Gastrocnemius medialis (tissue), 4 donors: Measurements from ENCODE around the gene CEP55. TPM values are rescaled to one million over a fixed set of nuclear protein-coding genes. Genes with fewer than 3 reads are reported as not detected.

Experiments
- ATAC-seq, 2 donors: fragments of 150-250 bp; one replicate each; pipeline ENCODE4 v1.9.1; 2016
- DNase-seq, 2 donors: peaks; one replicate each; pipeline ENCODE4 v3.0.0-alpha.2; 2019
- H3K27ac ChIP-seq, 4 donors: fragments of 200-600 bp; sonication (generic); 1 replicate in 1 of 4; 2 replicates in 3 of 4; pipeline ENCODE4 v1.5.1; 2016 to 2018; ENCODE audit warnings: mild to moderate bottlenecking in 2 of 4, moderate library complexity in 1 of 4
- H3K27me3 ChIP-seq, 3 donors: fragments of 200-600 bp; sonication (generic) in 2 of 3; 1 replicate in 1 of 3; 2 replicates in 2 of 3; pipeline versions ENCODE4 v1.5.1 to v1.6.0; 2016 to 2019; ENCODE audit warnings: mild to moderate bottlenecking in 1 of 3, moderate library complexity in 1 of 3
- H3K36me3 ChIP-seq, 2 donors: fragments of 200-600 bp; sonication (generic) in 1 of 2; one replicate each; pipeline ENCODE4 v1.5.1; 2017 to 2018
- H3K4me1 ChIP-seq, 2 donors: fragments of 200-600 bp; sonication (generic) in 1 of 2; one replicate each; pipeline ENCODE4 v1.5.1; 2016 to 2017; ENCODE audit warnings: mild to moderate bottlenecking in 2 of 2
- H3K4me3 ChIP-seq, 4 donors: fragments of 200-600 bp; sonication (generic) in 3 of 4; 1 replicate in 1 of 4; 2 replicates in 3 of 4; pipeline ENCODE4 v1.5.1; 2016 to 2019; ENCODE audit warnings: mild to moderate bottlenecking in 2 of 4
- H3K9me3 ChIP-seq, 3 donors: fragments of 200-600 bp; sonication (generic) in 2 of 3; 1 replicate in 1 of 3; 2 replicates in 2 of 3; pipeline ENCODE4 v1.5.1; 2016 to 2019
- CTCF ChIP-seq, 5 experiments: fragments of 450-650 bp in 3 of 5; fragments of 200-600 bp in 2 of 5; sonication (generic) in 2 of 5; IDR thresholded peaks in 4 of 5; conservative IDR thresholded peaks in 1 of 5; 1 replicate in 4 of 5; 2 replicates in 1 of 5; pipeline ENCODE4 v1.5.1; 2016 to 2019; ENCODE audit warnings: antibody characterized with exemption in 5 of 5, mild to moderate bottlenecking in 3 of 5, moderate library complexity in 3 of 5
- POLR2A ChIP-seq, 2 donors: fragments of 450-650 bp; IDR thresholded peaks; one replicate each; pipeline ENCODE4 v1.6.1; 2017; ENCODE audit warnings: antibody characterized with exemption in 2 of 2, mild to moderate bottlenecking in 2 of 2, moderate library complexity in 2 of 2
- in situ Hi-C, 4 donors: fragments of 200-750 bp; cut with MboI; loops; one replicate each; pipeline versions ENCODE4 v1.15.0 to v1.8.0; 2017; ENCODE audit warnings: low sequenced_read_pairs in 4 of 4
- intact Hi-C: fragments of 100-400 bp; cut with DNase I; formaldehyde crosslinking; loops from one replicate; pipeline ENCODE4 v1.15.1; 2023; ENCODE audit warnings: low total_unique reads
- total RNA-seq, 4 donors: library from RNA; depleted of rRNA; stranded (reverse); fragments of >200 nt; gene quantifications; one replicate each; pipeline versions ENCODE4 v1.1.0 to v1.2.3, GENCODE V29; 2016

CEP55 gene
- total RNA-seq, 4 donors from 2014 or later = 0.32 to 0.62 (median 0.37) TPM

GRCh38 chr10:93462371-93462770, 34.0 kb upstream of the CEP55 start:
- TF ChIP-seq CTCF (IDR thresholded peaks at IDR 0.05 in 4 of 5, conservative IDR thresholded peaks at IDR 0.05 in 1 of 5) (no peak), POLR2A (IDR thresholded peaks at IDR 0.05) (no peak)
- ATAC-seq = no peak
- Histone ChIP-seq H3K27ac (peak overlapping the region in 3 of 4 donors; percentile 38 to 86 (median 45)), H3K4me3 (no peak overlapping the region), H3K36me3 (no peaks in the 10 kb centered on the region), H3K4me1 (peaks cover 21 to 36% of the 10 kb centered on the region in 2 donors), H3K27me3 (peaks cover 0 to 6% (median 0%) of the 10 kb centered on the region in 3 donors), H3K9me3 (no peaks in the 10 kb centered on the region)
- no peak for DNase-seq
- intact Hi-C loops = no loop called here
- in situ Hi-C loops = no loop called here

GRCh38 chr10:93462881-93463280, 33.5 kb upstream of the CEP55 start:
- H3K9me3 ChIP-seq = no peaks in the 10 kb centered on the region
- no peak for TF ChIP-seq CTCF (IDR thresholded peaks at IDR 0.05 in 4 of 5, conservative IDR thresholded peaks at IDR 0.05 in 1 of 5)
- no peak for TF ChIP-seq POLR2A (IDR thresholded peaks at IDR 0.05)
- H3K27me3 ChIP-seq = peaks cover 0 to 6% (median 0%) of the 10 kb centered on the region in 3 donors
- intact Hi-C loops (no loop called here), in situ Hi-C loops (no loop called here)
- H3K27ac ChIP-seq = peak overlapping the region; percentile 38 to 86 (median 68)
- no peaks in the 10 kb centered on the region for H3K36me3 ChIP-seq
- DNase-seq (no peak), ATAC-seq (no peak)
- peaks cover 19 to 36% of the 10 kb centered on the region in 2 donors for H3K4me1 ChIP-seq
- no peak overlapping the region for H3K4me3 ChIP-seq

GRCh38 chr10:93463723-93464476, 32.5 kb upstream of the CEP55 start:
- no peaks in the 10 kb centered on the region for H3K36me3 ChIP-seq
- H3K27ac ChIP-seq = peak overlapping the region; percentile 71 to 86 (median 78)
- in situ Hi-C loops = no loop called here
- peaks cover 0 to 6% (median 0%) of the 10 kb centered on the region in 3 donors for H3K27me3 ChIP-seq
- DNase-seq (peak in 1 of 2 donors; percentile 26), ATAC-seq (peak; percentile 19 to 25)
- no peak overlapping the region for H3K4me3 ChIP-seq
- peaks cover 14 to 36% of the 10 kb centered on the region in 2 donors for H3K4me1 ChIP-seq
- intact Hi-C loops = no loop called here
- no peak for TF ChIP-seq POLR2A (IDR thresholded peaks at IDR 0.05)
- TF ChIP-seq CTCF (IDR thresholded peaks at IDR 0.05 in 4 of 5, conservative IDR thresholded peaks at IDR 0.05 in 1 of 5) = no peak
- no peaks in the 10 kb centered on the region for H3K9me3 ChIP-seq

- peaks cover 14 to 28% of the 10 kb centered on the region in 2 donors for H3K4me1 ChIP-seq
- in situ Hi-C loops = no loop called here
Measured at GRCh38 chr10:93464776-93465388, 31.5 kb upstream of the CEP55 start.

More at GRCh38 chr10:93464776-93465388, 31.5 kb upstream of the CEP55 start:
- ATAC-seq (no peak), DNase-seq (no peak)
- Histone ChIP-seq H3K4me3 (no peak overlapping the region), H3K27ac (peak overlapping the region; percentile 71 to 86 (median 78)), H3K9me3 (no peaks in the 10 kb centered on the region), H3K27me3 (no peaks in the 10 kb centered on the region), H3K36me3 (no peaks in the 10 kb centered on the region)
- TF ChIP-seq POLR2A (IDR thresholded peaks at IDR 0.05) (no peak), CTCF (IDR thresholded peaks at IDR 0.05 in 4 of 5, conservative IDR thresholded peaks at IDR 0.05 in 1 of 5) (no peak)
- intact Hi-C loops = no loop called here
